K562 treated with DMSO at 1 percent for 12 hours (cell line): ENCODE results near the gene MAST4. TPM values are rescaled to one million over a fixed set of nuclear protein-coding genes. Genes with fewer than 3 reads are reported as not detected.

ENCODE experiments used
- total RNA-seq: library from RNA; unstranded; fragments of 300-600 nt; gene quantifications from 2 replicates; pipeline ENCODE4 v1.2.3, GENCODE V29; 2022; ENCODE audit not compliant: insufficient read depth

The MAST4 gene
- 0.89 and 7.9 TPM in 2 replicates for total RNA-seq

DNA sequence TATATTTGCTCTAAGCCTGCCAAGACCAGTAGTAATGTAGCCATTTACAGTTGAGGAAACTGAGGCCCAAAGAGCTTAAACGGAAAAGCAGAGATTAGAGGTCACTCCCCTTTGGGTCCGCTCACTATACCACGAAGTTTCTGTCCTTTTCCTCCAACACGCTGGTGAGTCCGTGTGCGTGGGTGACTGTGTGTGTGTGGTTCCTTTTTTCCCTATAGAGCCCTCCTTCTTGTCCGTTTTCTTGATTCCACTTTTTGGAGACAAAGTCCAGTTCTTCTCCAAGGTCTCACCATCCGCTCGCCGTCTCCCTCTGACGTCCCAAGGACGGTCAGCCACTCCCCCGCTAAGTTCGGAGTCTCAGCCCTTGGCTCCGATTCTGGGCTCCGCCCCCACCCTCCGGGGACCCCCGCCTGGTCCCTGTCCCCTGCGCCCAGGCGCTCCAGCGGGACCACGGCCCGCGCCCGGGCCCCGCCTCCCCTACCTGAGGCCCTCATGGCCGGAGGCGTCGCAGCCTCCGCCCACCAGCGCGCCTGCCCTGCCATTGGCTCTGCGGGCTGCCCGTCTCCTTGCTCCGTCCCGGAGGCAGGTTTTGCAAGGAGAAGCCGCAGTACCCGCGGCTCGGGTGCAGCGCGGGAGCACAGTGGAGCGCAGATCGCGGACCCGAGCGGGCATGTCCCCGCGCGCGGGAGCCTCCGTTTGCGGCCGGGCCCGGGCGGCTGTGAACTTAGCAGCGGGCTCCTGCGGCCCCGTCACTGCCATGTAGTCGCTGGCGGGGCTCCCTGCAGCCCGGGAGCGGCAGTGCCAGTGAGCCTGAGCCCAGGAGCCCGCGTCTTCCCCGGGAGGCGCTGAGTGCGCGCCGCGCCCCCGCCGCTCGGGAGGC lies at the start of gene MAST4:
Gene MAST4, plus strand, starts transcription at position 638 of the 880 bp plus-strand sequence. CDS start 263 bp downstream, outside the sequence.

DNA sequence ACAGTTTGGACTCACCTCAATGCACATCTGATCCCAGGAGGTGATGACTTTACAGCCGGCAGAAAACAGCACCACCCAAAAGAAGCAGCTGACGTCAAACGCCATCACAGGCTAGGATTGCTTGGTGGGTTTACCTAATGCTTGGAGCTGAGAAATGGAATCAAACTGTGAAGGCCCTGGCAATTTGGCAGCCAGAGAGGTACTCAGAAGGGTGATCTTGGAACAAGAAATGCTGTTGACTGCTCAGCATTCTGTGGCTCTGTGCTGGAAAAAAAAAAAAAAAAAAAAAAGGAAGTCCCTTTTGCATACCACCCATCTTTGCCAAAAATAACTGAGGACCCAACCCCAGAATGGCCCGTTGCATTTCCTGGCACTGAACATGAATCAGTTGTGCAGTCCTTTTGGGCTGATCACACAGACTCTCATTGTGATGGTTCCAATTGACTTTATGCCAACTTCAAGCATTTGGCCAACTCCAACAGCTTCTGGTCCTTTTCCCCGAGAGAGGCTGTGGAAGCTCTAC lies 600.4 kb downstream of the MAST4 start, which contains the start of gene CD180:
Gene CD180, minus strand, starts transcription at position 263 of the 523 bp plus-strand sequence. Its CDS starts 158 bp downstream, at position 105.

